Hematopoietic multipotent progenitor cell treated with erythropoietin and hydrocortisone succinate and interleukin-3 and kit ligand, for 17 days (in vitro differentiated cells): ENCODE results near the gene RNF187.

Experiments used
- DNase-seq: peaks from one replicate; pipeline ENCODE4 v3.0.0-alpha.2; 2015; ENCODE audit warnings: low spot score

RNF187 gene

DNA sequence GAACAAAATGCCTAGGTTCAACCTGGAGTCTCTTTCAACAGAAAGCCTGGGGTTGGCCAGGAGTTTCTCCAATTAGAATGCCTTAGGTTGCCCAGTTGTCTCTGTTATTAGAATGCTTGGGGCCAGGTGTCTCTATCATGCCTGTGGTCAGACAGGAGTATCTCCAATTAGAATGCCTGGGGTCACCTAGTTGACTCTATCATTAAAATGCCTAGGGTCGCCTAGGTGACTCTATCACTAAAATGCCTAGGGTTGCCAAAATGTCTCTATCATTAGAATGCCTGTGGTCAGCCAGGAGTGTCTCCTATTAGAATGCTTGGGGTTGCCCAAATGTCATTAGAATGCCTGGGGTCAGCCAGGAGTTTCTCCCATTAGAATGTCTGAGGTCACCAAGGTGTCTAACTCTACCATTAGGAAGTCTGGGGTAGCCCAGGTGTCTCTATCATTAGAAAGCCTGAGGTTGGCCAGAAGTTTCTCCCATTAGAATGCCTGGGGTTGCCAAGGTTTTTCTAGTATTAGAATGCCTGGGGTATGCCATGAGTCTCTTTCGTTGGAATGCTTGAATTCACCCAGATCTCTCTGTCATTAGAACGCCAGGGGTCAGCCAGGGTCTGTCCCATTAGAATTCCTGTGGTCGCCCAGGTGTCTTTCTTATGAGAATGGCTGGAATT lies 57.9 kb downstream of the RNF187 start:
- DNase-seq: no peak
